Spinal cord (tissue), 10 donors: ENCODE measurements around the gene EPB41L2. TPM values are rescaled to one million over a fixed set of nuclear protein-coding genes. Genes with fewer than 3 reads are reported as not detected.
"Not testable (repeated sequence)": the region's sequence is repeated elsewhere in the genome, so short reads cannot be mapped to it uniquely, and the experiment has no call there.

Experiments
- DNase-seq, 6 donors: peaks; one replicate each; pipeline versions ENCODE4 v3.0.0 to v3.0.0-alpha.2; 2013 to 2015; ENCODE audit warnings: low spot score in 6 of 6, low read depth in 4 of 6
- H3K27ac ChIP-seq: one replicate; pipeline ENCODE4 v1.5.1; 2013; ENCODE audit warnings: low read depth, low read length, control low read depth
- H3K27me3 ChIP-seq: one replicate; pipeline ENCODE4 v1.6.1; 2013; ENCODE audit warnings: low read length; ENCODE audit not compliant: control insufficient read depth, insufficient read depth
- H3K36me3 ChIP-seq: one replicate; pipeline ENCODE4 v1.6.1; 2013; ENCODE audit warnings: low read length; ENCODE audit not compliant: control insufficient read depth, insufficient read depth
- H3K4me1 ChIP-seq: one replicate; pipeline ENCODE4 v1.6.1; 2013; ENCODE audit warnings: low read length; ENCODE audit not compliant: control insufficient read depth, insufficient read depth
- H3K4me3 ChIP-seq: one replicate; pipeline ENCODE4 v1.5.1; 2013; ENCODE audit warnings: low read depth, low read length, control low read depth
- H3K9me3 ChIP-seq: one replicate; pipeline ENCODE4 v1.6.1; 2013; ENCODE audit warnings: low read length; ENCODE audit not compliant: control insufficient read depth, insufficient read depth
- WGBS: methylation state at CpG from one replicate; pipeline ENCODE4 v1.1.5; 2013; ENCODE audit warnings: missing lambda C conversion rate; ENCODE audit not compliant: insufficient coverage; 5-methylcytosine and 5-hydroxymethylcytosine counted together
- polyA plus RNA-seq, 2 donors: library from polyadenylated mRNA; unstranded; fragments of 120-200 nt; gene quantifications; one replicate each; pipeline ENCODE4 v1.2.1, GENCODE V29; 2013; ENCODE audit not compliant: insufficient read length in 2 of 2
- total RNA-seq, 2 donors: library from RNA; depleted of rRNA in 1 of 2; stranded (reverse); fragments of 120-200 nt in 1 of 2; fragments of >200 nt in 1 of 2; gene quantifications; one replicate each; pipeline versions ENCODE4 v1.2.3 to v1.2.4, GENCODE V29; 2013 to 2014
- donor health status: healthy.

The EPB41L2 gene
- total and polyA plus RNA-seq, 4 donors, result 122 to 311 (median 267) TPM

- no peak for DNase-seq
- 0% methylated on average over 1 of the region's 4 CpGs for WGBS
Measured at GRCh38 chr6:130918171-130918570, 144.9 kb downstream of the EPB41L2 start.

GRCh38 chr6:130915606-130916005, 147.4 kb downstream of the EPB41L2 start:
- not testable (repeated sequence) for H3K27me3 ChIP-seq, H3K9me3 ChIP-seq, H3K4me3 ChIP-seq, DNase-seq, H3K4me1 ChIP-seq, H3K36me3 ChIP-seq, H3K27ac ChIP-seq
- no CpG with 5 or more reads among the region's 2 CpGs for WGBS

More at GRCh38 chr6:130918171-130918570, 144.9 kb downstream of the EPB41L2 start:
- no peaks in the 10 kb centered on the region for H3K9me3 ChIP-seq
- H3K4me3 ChIP-seq, result no peak overlapping the region
- H3K27ac ChIP-seq, result no peak overlapping the region
- no peaks in the 10 kb centered on the region for H3K36me3 ChIP-seq
- no peaks in the 10 kb centered on the region for H3K4me1 ChIP-seq
- H3K27me3 ChIP-seq, result no peaks in the 10 kb centered on the region

GRCh38 chr6:130913120-130913519, 149.9 kb downstream of the EPB41L2 start:
- DNase-seq, result peak in 1 of 6 donors; percentile 60
- Histone ChIP-seq H3K9me3 (peaks cover 1% of the 10 kb centered on the region), H3K27ac (no peak overlapping the region), H3K4me3 (no peak overlapping the region), H3K27me3 (no peaks in the 10 kb centered on the region), H3K36me3 (no peaks in the 10 kb centered on the region), H3K4me1 (no peaks in the 10 kb centered on the region)
- 85% methylated on average over 3 of the region's 4 CpGs for WGBS

GRCh38 chr6:130912434-130912833, 150.6 kb downstream of the EPB41L2 start:
- 72% methylated on average over 2 of the region's 4 CpGs for WGBS
- DNase-seq, result peak in 3 of 6 donors; percentile 17 to 45 (median 40)
- H3K36me3 ChIP-seq, result no peaks in the 10 kb centered on the region
- no peak overlapping the region for H3K4me3 ChIP-seq
- H3K4me1 ChIP-seq, result no peaks in the 10 kb centered on the region
- H3K9me3 ChIP-seq, result peaks cover 1% of the 10 kb centered on the region
- H3K27me3 ChIP-seq, result no peaks in the 10 kb centered on the region
- no peak overlapping the region for H3K27ac ChIP-seq

- H3K36me3 ChIP-seq, result no peaks in the 10 kb centered on the region
- H3K9me3 ChIP-seq, result peaks cover 1% of the 10 kb centered on the region
- no peak for DNase-seq
- no peak overlapping the region for H3K4me3 ChIP-seq
- H3K27ac ChIP-seq, result no peak overlapping the region
- H3K27me3 ChIP-seq, result no peaks in the 10 kb centered on the region
- WGBS, result no CpG with 5 or more reads among the region's 2 CpGs
- no peaks in the 10 kb centered on the region for H3K4me1 ChIP-seq
Measured at GRCh38 chr6:130908958-130909357, 154.1 kb downstream of the EPB41L2 start.

GRCh38 chr6:130908188-130908587, 154.9 kb downstream of the EPB41L2 start:
- Histone ChIP-seq H3K4me1 (no peaks in the 10 kb centered on the region), H3K4me3 (no peak overlapping the region), H3K27ac (no peak overlapping the region), H3K9me3 (peaks cover 1% of the 10 kb centered on the region), H3K27me3 (no peaks in the 10 kb centered on the region), H3K36me3 (no peaks in the 10 kb centered on the region)
- no peak for DNase-seq

GRCh38 chr6:130907687-130908086, 155.4 kb downstream of the EPB41L2 start:
- Histone ChIP-seq H3K4me3 (no peak overlapping the region), H3K27ac (no peak overlapping the region), H3K36me3 (no peaks in the 10 kb centered on the region), H3K27me3 (no peaks in the 10 kb centered on the region), H3K4me1 (no peaks in the 10 kb centered on the region), H3K9me3 (peaks cover 1% of the 10 kb centered on the region)
- DNase-seq, result no peak
- WGBS, result 80% methylated on average over 3 of the region's 3 CpGs

- Histone ChIP-seq H3K9me3 (peaks cover 1% of the 10 kb centered on the region), H3K4me3 (no peak overlapping the region), H3K27me3 (no peaks in the 10 kb centered on the region), H3K36me3 (no peaks in the 10 kb centered on the region), H3K4me1 (no peaks in the 10 kb centered on the region), H3K27ac (no peak overlapping the region)
- no peak for DNase-seq
- WGBS, result no CpG with 5 or more reads among the region's 2 CpGs
Measured at GRCh38 chr6:130906736-130907381, 156.2 kb downstream of the EPB41L2 start.

GRCh38 chr6:130903602-130904001, 159.4 kb downstream of the EPB41L2 start:
- no peak overlapping the region for H3K4me3 ChIP-seq
- no peak overlapping the region for H3K27ac ChIP-seq
- DNase-seq, result no peak
- H3K9me3 ChIP-seq, result no peaks in the 10 kb centered on the region
- H3K4me1 ChIP-seq, result no peaks in the 10 kb centered on the region
- peaks cover 3% of the 10 kb centered on the region for H3K36me3 ChIP-seq
- H3K27me3 ChIP-seq, result no peaks in the 10 kb centered on the region

- no peak overlapping the region for H3K27ac ChIP-seq
- no peak for DNase-seq
- no peaks in the 10 kb centered on the region for H3K9me3 ChIP-seq
- no CpG with 5 or more reads among the region's 1 CpG for WGBS
- no peaks in the 10 kb centered on the region for H3K27me3 ChIP-seq
- no peak overlapping the region for H3K4me3 ChIP-seq
- H3K4me1 ChIP-seq, result no peaks in the 10 kb centered on the region
- H3K36me3 ChIP-seq, result peaks cover 3% of the 10 kb centered on the region
Measured at GRCh38 chr6:130903007-130903406, 160.0 kb downstream of the EPB41L2 start.
